Activated CD8-positive, alpha-beta memory T cell treated with anti-CD3 and anti-CD28 coated beads for 24 hours (primary cell): ENCODE measurements around the gene PRKCE.

Experiments
- DNase-seq: peaks from one replicate; pipeline ENCODE4 v3.0.0-alpha.2; 2020

PRKCE gene

GRCh38 chr2:46007412-46007811 is 355.9 kb downstream of the PRKCE start:
- no peak for DNase-seq

GRCh38 chr2:46008091-46008870 is 356.8 kb downstream of the PRKCE start:
- DNase-seq: no peak

GRCh38 chr2:46009315-46009714 is 357.8 kb downstream of the PRKCE start:
- no peak for DNase-seq

GRCh38 chr2:46009772-46010171 is 358.3 kb downstream of the PRKCE start:
- DNase-seq: no peak

GRCh38 chr2:46010223-46010924 is 358.9 kb downstream of the PRKCE start:
- no peak for DNase-seq

GRCh38 chr2:46010925-46011490 is 359.5 kb downstream of the PRKCE start:
- no peak for DNase-seq

GRCh38 chr2:46012618-46013240 is 361.3 kb downstream of the PRKCE start:
- DNase-seq: no peak

- no peak for DNase-seq
Measured at GRCh38 chr2:46013726-46014125, 362.3 kb downstream of the PRKCE start.

- no peak for DNase-seq
Measured at GRCh38 chr2:46014911-46015654, 363.6 kb downstream of the PRKCE start.

GRCh38 chr2:46015671-46016070 is 364.2 kb downstream of the PRKCE start:
- DNase-seq: no peak

GRCh38 chr2:46016091-46016490 is 364.6 kb downstream of the PRKCE start:
- DNase-seq: no peak

- DNase-seq: no peak
Measured at GRCh38 chr2:46018773-46019591, 367.5 kb downstream of the PRKCE start.

- no peak for DNase-seq
Measured at GRCh38 chr2:46020416-46020815, 368.9 kb downstream of the PRKCE start.

GRCh38 chr2:46023165-46023854 is 371.8 kb downstream of the PRKCE start:
- no peak for DNase-seq

GRCh38 chr2:46024146-46024779 is 372.8 kb downstream of the PRKCE start:
- DNase-seq: no peak

GRCh38 chr2:46025081-46025480 is 373.6 kb downstream of the PRKCE start:
- DNase-seq: no peak

GRCh38 chr2:46025676-46026075 is 374.2 kb downstream of the PRKCE start:
- DNase-seq: no peak

- no peak for DNase-seq
Measured at GRCh38 chr2:46026431-46026830, 375.0 kb downstream of the PRKCE start.

- DNase-seq: no peak
Measured at GRCh38 chr2:46029332-46029811, 377.9 kb downstream of the PRKCE start.

GRCh38 chr2:46030330-46030729 is 378.9 kb downstream of the PRKCE start:
- DNase-seq: no peak
